Stimulated activated memory B cell treated with anti-CD40 and anti-IgM and Interleukin-4, amounts not matched to agents 10 μg/mL and 1 μg/mL and 100 μg/mL, for 72 hours (primary cell): Measurements from ENCODE around the gene CCDC102B.

Source experiments
- ATAC-seq: fragments of 150-1000 bp; cut with Tn5 transposase; 2 replicates; pipeline ENCODE4 v1.10.0; 2021
- H3K27ac Mint-ChIP-seq: one replicate; pipeline ENCODE4 v1.8.0; 2022; ENCODE audit warnings: mild to moderate bottlenecking, mixed read lengths
- H3K27me3 Mint-ChIP-seq: one replicate; pipeline ENCODE4 v1.8.0; 2022; ENCODE audit warnings: mixed read lengths
- H3K36me3 Mint-ChIP-seq: one replicate; pipeline ENCODE4 v1.8.0; 2022; ENCODE audit warnings: mixed read lengths
- H3K4me1 Mint-ChIP-seq: one replicate; pipeline ENCODE4 v1.8.0; 2022; ENCODE audit warnings: mixed read lengths
- H3K4me3 Mint-ChIP-seq: one replicate; pipeline ENCODE4 v1.8.0; 2022; ENCODE audit warnings: mild to moderate bottlenecking, moderate library complexity, mixed read lengths
- H3K9me3 Mint-ChIP-seq: one replicate; pipeline ENCODE4 v1.8.0; 2022; ENCODE audit warnings: mixed read lengths

CCDC102B gene

DNA sequence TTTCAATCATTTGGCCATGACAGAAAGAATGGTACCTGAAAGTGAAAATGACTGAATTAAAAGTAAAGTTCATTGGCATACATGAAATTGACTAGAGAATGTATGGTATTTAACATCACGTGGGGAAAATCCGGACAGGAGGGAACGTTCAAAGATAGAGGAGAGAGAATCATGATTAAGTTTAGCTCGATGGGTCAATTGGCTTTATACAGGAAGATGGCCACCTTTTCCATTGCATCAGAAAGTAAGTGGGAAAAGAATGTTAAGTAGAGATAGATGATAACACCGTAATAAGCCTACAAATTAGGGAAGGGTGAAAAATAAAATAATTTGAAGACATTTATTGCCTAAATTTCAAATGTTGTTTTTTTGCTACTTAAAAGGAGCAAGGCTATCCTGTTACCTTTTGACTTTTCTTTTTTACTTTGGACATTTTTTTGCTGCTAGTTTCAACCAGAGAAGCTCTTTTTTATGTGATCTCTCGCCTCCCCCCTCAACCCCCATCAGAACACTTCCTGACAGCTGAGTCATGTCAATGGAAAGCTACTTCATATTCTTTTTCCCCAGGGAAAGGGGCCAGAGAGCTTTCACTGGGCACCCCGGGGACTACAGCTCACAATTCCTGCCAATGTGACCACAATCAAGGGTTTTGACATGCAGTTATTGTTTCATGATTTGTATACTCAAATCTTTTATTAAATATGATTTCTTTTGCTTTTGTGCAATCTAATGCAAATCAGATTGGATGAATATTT lies 767 bp upstream of the CCDC102B start:
- no peaks in the 10 kb centered on the region for H3K36me3 Mint-ChIP-seq
- no peaks in the 10 kb centered on the region for H3K4me1 Mint-ChIP-seq
- H3K27me3 Mint-ChIP-seq = no peaks in the 10 kb centered on the region
- no peak for ATAC-seq
- no peak overlapping the region for H3K27ac Mint-ChIP-seq
- no peaks in the 10 kb centered on the region for H3K9me3 Mint-ChIP-seq
- no peak overlapping the region for H3K4me3 Mint-ChIP-seq

- ATAC-seq = no peak
- Mint-ChIP-seq H3K36me3 (no peaks in the 10 kb centered on the region), H3K27ac (no peak overlapping the region)
These were observed 2.2 kb downstream of the CCDC102B start for GRCh38 chr18:68800075-68800474.

GRCh38 chr18:68803356-68803755 lies 5.5 kb downstream of the CCDC102B start:
- Mint-ChIP-seq H3K27ac (no peak overlapping the region), H3K9me3 (no peaks in the 10 kb centered on the region), H3K36me3 (no peaks in the 10 kb centered on the region), H3K4me3 (no peak overlapping the region), H3K27me3 (no peaks in the 10 kb centered on the region), H3K4me1 (no peaks in the 10 kb centered on the region)
- ATAC-seq = no peak

More at GRCh38 chr18:68800075-68800474, 2.2 kb downstream of the CCDC102B start:
- H3K4me3 Mint-ChIP-seq = no peak overlapping the region
- H3K9me3 Mint-ChIP-seq = no peaks in the 10 kb centered on the region
- no peaks in the 10 kb centered on the region for H3K4me1 Mint-ChIP-seq
- H3K27me3 Mint-ChIP-seq = no peaks in the 10 kb centered on the region

DNA sequence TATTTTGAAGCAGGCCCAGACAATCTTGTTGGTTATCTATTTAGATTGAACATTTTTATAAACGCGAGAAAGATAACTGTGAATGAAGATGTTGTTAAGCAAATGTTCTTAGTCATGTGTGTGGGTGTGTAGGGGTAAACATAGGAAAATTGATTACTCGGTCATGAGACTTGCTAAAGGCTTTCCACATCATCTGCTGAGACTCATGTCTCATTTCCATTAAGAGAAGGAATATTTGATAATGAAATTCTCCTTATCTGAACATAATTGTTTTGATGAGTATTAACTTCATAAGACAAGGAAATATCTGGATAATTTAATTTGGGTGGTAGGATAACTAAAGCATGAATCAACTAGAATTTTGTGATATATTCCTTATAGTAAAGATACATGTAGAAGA lies 19.7 kb downstream of the CCDC102B start:
- Mint-ChIP-seq H3K27me3 (no peaks in the 10 kb centered on the region), H3K9me3 (no peaks in the 10 kb centered on the region), H3K4me3 (no peak overlapping the region), H3K36me3 (no peaks in the 10 kb centered on the region), H3K4me1 (no peaks in the 10 kb centered on the region), H3K27ac (no peak overlapping the region)
- no peak for ATAC-seq

GRCh38 chr18:68818584-68818983 lies 20.7 kb downstream of the CCDC102B start:
- no peaks in the 10 kb centered on the region for H3K27me3 Mint-ChIP-seq
- no peak overlapping the region for H3K27ac Mint-ChIP-seq
- no peaks in the 10 kb centered on the region for H3K36me3 Mint-ChIP-seq
- H3K4me3 Mint-ChIP-seq = no peak overlapping the region
- no peaks in the 10 kb centered on the region for H3K4me1 Mint-ChIP-seq
- no peaks in the 10 kb centered on the region for H3K9me3 Mint-ChIP-seq
- ATAC-seq = no peak

DNA sequence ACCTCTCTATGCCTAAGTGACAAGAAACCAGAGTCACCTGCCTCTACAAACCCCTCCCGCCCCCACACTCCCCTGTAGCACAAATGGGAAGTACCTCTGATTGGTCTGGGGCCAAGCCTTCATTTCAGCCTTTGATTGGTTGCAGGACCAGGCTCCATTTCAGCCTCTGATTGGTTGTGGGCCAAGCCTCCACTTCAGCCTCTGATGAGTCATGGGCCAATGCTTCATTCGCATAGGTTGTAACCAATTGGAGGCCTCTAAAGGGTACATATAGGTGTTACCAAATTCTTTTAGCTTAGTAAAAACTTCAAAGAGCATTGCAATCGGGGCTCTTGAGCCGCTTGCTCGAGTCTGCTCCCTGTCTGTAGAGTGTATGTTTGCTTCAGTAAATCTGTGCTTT lies 25.0 kb downstream of the CCDC102B start:
- Mint-ChIP-seq H3K36me3 (no peaks in the 10 kb centered on the region), H3K27me3 (no peaks in the 10 kb centered on the region), H3K4me1 (no peaks in the 10 kb centered on the region), H3K9me3 (no peaks in the 10 kb centered on the region), H3K27ac (no peak overlapping the region), H3K4me3 (no peak overlapping the region)
- no peak for ATAC-seq

DNA sequence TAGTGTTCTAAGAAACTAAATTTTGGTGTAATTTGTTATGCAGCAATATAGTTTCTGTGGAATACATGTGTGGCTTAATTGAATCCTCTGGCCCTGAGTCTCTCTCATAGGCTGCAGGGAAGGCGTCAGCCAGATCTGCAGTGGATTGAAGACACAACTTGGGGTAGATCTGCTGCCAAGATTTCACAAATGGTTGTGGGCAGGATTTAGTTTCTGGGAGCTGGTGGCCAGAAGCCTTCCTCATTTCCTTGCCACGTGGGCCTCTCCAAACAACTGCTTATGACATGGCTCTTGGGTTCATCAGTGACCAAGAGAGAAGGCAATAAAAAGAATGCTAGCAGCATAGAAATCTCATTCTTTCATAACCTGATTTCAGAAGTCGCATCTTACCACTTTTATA lies 28.2 kb downstream of the CCDC102B start:
- Mint-ChIP-seq H3K36me3 (no peaks in the 10 kb centered on the region), H3K4me1 (no peaks in the 10 kb centered on the region), H3K4me3 (no peak overlapping the region), H3K27ac (no peak overlapping the region), H3K27me3 (no peaks in the 10 kb centered on the region), H3K9me3 (no peaks in the 10 kb centered on the region)
- no peak for ATAC-seq

DNA sequence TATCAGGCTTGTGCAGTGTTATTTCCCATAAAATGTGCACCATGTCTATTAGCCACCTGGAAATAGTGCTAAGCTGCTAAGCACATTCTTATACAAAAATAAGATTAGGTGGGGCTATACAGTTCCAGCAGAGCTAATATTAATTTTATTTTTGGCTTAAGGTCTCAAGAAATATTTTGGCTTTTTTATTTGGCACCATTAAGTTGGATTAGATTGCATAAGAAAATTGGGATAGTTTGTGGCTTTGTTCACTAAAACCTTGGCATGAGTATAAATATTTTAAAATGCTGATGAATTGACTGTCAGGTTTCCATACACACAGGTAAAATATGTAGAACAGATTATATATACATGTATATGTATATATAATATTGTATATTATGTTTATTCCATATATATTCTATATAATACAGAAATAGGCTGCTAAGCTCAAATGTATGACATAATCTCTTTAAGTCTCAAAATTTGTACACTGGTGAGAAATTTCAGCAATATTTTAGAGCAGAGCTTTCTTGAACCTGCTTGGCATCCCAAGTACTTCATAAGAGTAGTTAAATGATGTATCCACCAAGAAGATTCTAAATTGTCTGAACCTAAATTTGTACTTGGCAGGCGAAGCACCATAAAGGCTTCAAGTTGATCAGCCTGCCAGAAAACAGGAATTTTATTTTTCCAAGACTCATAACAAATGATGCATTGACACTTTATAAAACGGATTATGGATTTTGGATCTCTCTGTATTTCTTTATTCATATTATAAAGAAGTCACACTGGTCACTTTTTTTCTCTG lies 32.6 kb downstream of the CCDC102B start:
- no peaks in the 10 kb centered on the region for H3K36me3 Mint-ChIP-seq
- no peak overlapping the region for H3K4me3 Mint-ChIP-seq
- no peak overlapping the region for H3K27ac Mint-ChIP-seq
- ATAC-seq = no peak
- H3K4me1 Mint-ChIP-seq = no peaks in the 10 kb centered on the region
- no peaks in the 10 kb centered on the region for H3K9me3 Mint-ChIP-seq
- H3K27me3 Mint-ChIP-seq = no peaks in the 10 kb centered on the region

- H3K4me3 Mint-ChIP-seq = no peak overlapping the region
- no peaks in the 10 kb centered on the region for H3K27me3 Mint-ChIP-seq
- H3K27ac Mint-ChIP-seq = no peak overlapping the region
- no peaks in the 10 kb centered on the region for H3K4me1 Mint-ChIP-seq
- no peak for ATAC-seq
- no peaks in the 10 kb centered on the region for H3K9me3 Mint-ChIP-seq
- H3K36me3 Mint-ChIP-seq = no peaks in the 10 kb centered on the region
These were observed 35.9 kb downstream of the CCDC102B start for GRCh38 chr18:68833756-68834155.

GRCh38 chr18:68837665-68838451 lies 40.0 kb downstream of the CCDC102B start:
- Mint-ChIP-seq H3K9me3 (no peaks in the 10 kb centered on the region), H3K27me3 (no peaks in the 10 kb centered on the region), H3K27ac (no peak overlapping the region), H3K4me3 (no peak overlapping the region), H3K36me3 (no peaks in the 10 kb centered on the region), H3K4me1 (no peaks in the 10 kb centered on the region)
- ATAC-seq = no peak

GRCh38 chr18:68839701-68840100 lies 41.8 kb downstream of the CCDC102B start:
- H3K4me3 Mint-ChIP-seq = no peak overlapping the region

GRCh38 chr18:68840554-68841263 lies 42.8 kb downstream of the CCDC102B start:
- Mint-ChIP-seq H3K4me1 (no peaks in the 10 kb centered on the region), H3K27ac (no peak overlapping the region), H3K4me3 (no peak overlapping the region), H3K36me3 (no peaks in the 10 kb centered on the region), H3K9me3 (no peaks in the 10 kb centered on the region), H3K27me3 (no peaks in the 10 kb centered on the region)
- ATAC-seq = no peak

More at GRCh38 chr18:68839701-68840100, 41.8 kb downstream of the CCDC102B start:
- Mint-ChIP-seq H3K9me3 (no peaks in the 10 kb centered on the region), H3K27me3 (no peaks in the 10 kb centered on the region), H3K4me1 (no peaks in the 10 kb centered on the region), H3K36me3 (no peaks in the 10 kb centered on the region), H3K27ac (no peak overlapping the region)
- ATAC-seq = no peak

DNA sequence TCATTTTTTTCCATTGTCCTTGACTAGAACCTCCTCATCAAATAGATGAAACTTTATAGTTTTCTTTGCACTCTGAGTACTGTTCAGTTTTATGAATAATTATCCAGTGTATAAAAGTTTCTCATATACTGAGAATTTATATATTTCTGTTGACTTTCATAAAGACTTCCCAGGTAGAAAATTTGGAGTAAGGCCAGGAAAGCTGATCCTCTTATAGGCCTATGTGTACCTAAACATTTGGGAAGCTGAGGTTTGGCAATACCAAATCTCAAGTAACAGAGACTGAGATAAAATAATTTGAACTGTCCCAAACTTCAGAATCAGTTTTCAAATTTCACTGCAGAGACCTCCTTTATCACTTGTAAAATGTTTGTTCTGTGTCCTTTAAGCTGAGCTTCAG lies 43.4 kb downstream of the CCDC102B start:
- no peaks in the 10 kb centered on the region for H3K36me3 Mint-ChIP-seq
- H3K4me1 Mint-ChIP-seq = no peaks in the 10 kb centered on the region
- no peaks in the 10 kb centered on the region for H3K9me3 Mint-ChIP-seq
- H3K27ac Mint-ChIP-seq = no peak overlapping the region
- no peak for ATAC-seq
- H3K27me3 Mint-ChIP-seq = no peaks in the 10 kb centered on the region
- no peak overlapping the region for H3K4me3 Mint-ChIP-seq

GRCh38 chr18:68842951-68843350 lies 45.1 kb downstream of the CCDC102B start:
- Mint-ChIP-seq H3K4me1 (no peaks in the 10 kb centered on the region), H3K9me3 (no peaks in the 10 kb centered on the region), H3K4me3 (no peak overlapping the region), H3K27ac (no peak overlapping the region), H3K27me3 (no peaks in the 10 kb centered on the region), H3K36me3 (no peaks in the 10 kb centered on the region)
- no peak for ATAC-seq
